K562 (cell line): ENCODE measurements around the gene ACP1. TPM values are rescaled to one million over a fixed set of nuclear protein-coding genes. Genes with fewer than 3 reads are reported as not detected.

Experiments used
- ATAC-seq: fragments of 200-7000 bp; cut with Tn5 transposase; 3 replicates; pipeline ENCODE4 v1.9.1; 2020; ENCODE audit warnings: moderate library complexity
- BruUV-seq: library from RNA; stranded (reverse); fragments of 400-500 nt; replicated peaks from 2 replicates; lab custom pipeline; 2021; lab: Mats Ljungman, UMichigan
- CTCF ChIA-PET: fragments of 300-600 bp; formaldehyde crosslinking; extraction: SDS; loops from one replicate; lab custom pipeline; 2021; ENCODE audit warnings: low intra/inter-chr PET ratio; lab: Yijun Ruan, JAX
- POLR2A ChIA-PET: fragments of 300-600, 350-650 bp; sonication (Branson Sonifier 250); formaldehyde crosslinking; extraction: SDS; loops from one replicate; lab custom pipeline; 2021; ENCODE audit warnings: antibody characterized with exemption, inconsistent platforms; lab: Yijun Ruan, JAX
- DNase-seq, 4 experiments: peaks; one replicate each; pipeline versions ENCODE4 v3.0.0 to v3.0.0-alpha.2; 2011 to 2018; ENCODE audit warnings: low spot score in 3 of 4, mixed read lengths in 3 of 4; ENCODE audit errors: extremely low read depth in 1 of 4
- FAIRE-seq: peaks from 2 replicates; lab custom pipeline; 2011; peaks lifted over from hg19 to GRCh38; lab: Jason Lieb, UNC
- H2AFZ ChIP-seq: 2 replicates; pipeline ENCODE4 v1.6.0; 2011; ENCODE audit warnings: low read depth, low read length, control low read depth, inconsistent platforms
- H3K27ac ChIP-seq: fragments of 200-600 bp; 3 replicates; pipeline ENCODE4 v1.8.0; 2011; ENCODE audit warnings: low read depth, mild to moderate bottlenecking, control low read depth, inconsistent platforms, low read length, moderate library complexity, mixed read lengths; ENCODE audit errors: extremely low read depth
- H3K27me3 ChIP-seq, 2 experiments: fragments of 300-600 bp in 1 of 2; 2 replicates in 1 of 2; 3 replicates in 1 of 2; pipeline versions ENCODE4 v1.6.0 to v1.8.0; 2011; ENCODE audit warnings: inconsistent platforms in 2 of 2, low read length in 2 of 2, mild to moderate bottlenecking in 1 of 2, mixed read lengths in 1 of 2, moderate library complexity in 1 of 2; ENCODE audit not compliant: control insufficient read depth in 2 of 2, insufficient read depth in 2 of 2
- H3K36me3 ChIP-seq: fragments of 300-600 bp; 3 replicates; pipeline ENCODE4 v1.8.0; 2011; ENCODE audit warnings: mild to moderate bottlenecking, low read length, inconsistent platforms; ENCODE audit not compliant: control insufficient read depth, insufficient read depth
- H3K4me1 ChIP-seq, 2 experiments: fragments of 200-600 bp in 1 of 2; replicated peaks in 1 of 2; 2 replicates in 1 of 2; 3 replicates in 1 of 2; pipeline versions ENCODE4 v1.5.1 to v1.8.0; 2011; ENCODE audit warnings: inconsistent platforms in 2 of 2, low read length in 2 of 2, mild to moderate bottlenecking in 1 of 2, mixed read lengths in 1 of 2, moderate library complexity in 1 of 2; ENCODE audit not compliant: control insufficient read depth in 2 of 2, insufficient read depth in 2 of 2
- H3K4me2 ChIP-seq: 2 replicates; pipeline ENCODE4 v1.6.1; 2011; ENCODE audit warnings: low read length, control low read depth, inconsistent platforms, mixed read lengths; ENCODE audit not compliant: insufficient read depth
- H3K4me3 ChIP-seq: fragments of 200-600 bp; sonication (generic), shearing (Covaris generic); 2 replicates; pipeline ENCODE4 v1.5.1; 2016; ENCODE audit warnings: control low read depth, inconsistent platforms
- H3K79me2 ChIP-seq: fragments of 200-600 bp; 3 replicates; pipeline ENCODE4 v1.8.0; 2011; ENCODE audit warnings: low read length, inconsistent platforms; ENCODE audit not compliant: control insufficient read depth, insufficient read depth
- H3K9ac ChIP-seq, 2 experiments: 2 replicates each; pipeline versions ENCODE4 v1.6.0 to v1.6.1; 2011; ENCODE audit warnings: low read depth in 2 of 2, low read length in 2 of 2, control low read depth in 1 of 2, inconsistent platforms in 1 of 2, mild to moderate bottlenecking in 1 of 2, mixed read lengths in 1 of 2; ENCODE audit not compliant: insufficient read depth in 1 of 2
- H3K9me1 ChIP-seq: one replicate; pipeline ENCODE4 v1.6.0; 2011; ENCODE audit warnings: inconsistent platforms, mild to moderate bottlenecking, low read length, moderate library complexity; ENCODE audit not compliant: control insufficient read depth, insufficient read depth
- H3K9me3 ChIP-seq: replicated peaks from 2 replicates; pipeline ENCODE4 v1.5.1; 2011; ENCODE audit warnings: low read depth, low read length, inconsistent platforms; ENCODE audit not compliant: control insufficient read depth, insufficient read depth
- H4K20me1 ChIP-seq: replicated peaks from 2 replicates; pipeline ENCODE4 v1.6.1; 2011; ENCODE audit warnings: low read length, inconsistent platforms, mixed read lengths; ENCODE audit not compliant: control insufficient read depth, insufficient read depth
- ETV6 ChIP-seq, 3 experiments: fragments of 150-350 bp in 1 of 3; sonication (generic) in 1 of 3; formaldehyde crosslinking in 1 of 3; IDR thresholded peaks; 2 replicates each; pipeline versions ENCODE4 v1.6.1 to v1.8.0; 2014 to 2022; ENCODE audit warnings: borderline replicate concordance in 2 of 3, low read depth in 2 of 3, antibody characterized with exemption in 1 of 3, low read length in 1 of 3, mild to moderate bottlenecking in 1 of 3, missing genetic modification reagents in 1 of 3
- HDAC6 ChIP-seq: IDR thresholded peaks from 2 replicates; pipeline ENCODE4 v1.6.1; 2012; ENCODE audit warnings: low read depth, mild to moderate bottlenecking, control low read depth, inconsistent platforms, low read length, moderate library complexity
- HSF4 ChIP-seq: fragments of 250-450 bp; sonication (Bioruptor Pico); IDR thresholded peaks from 2 replicates; pipeline ENCODE4 v2.1.2; 2022; ENCODE audit warnings: mild to moderate bottlenecking, moderate library complexity, borderline replicate concordance
- MED1 ChIP-seq: sonication (generic); formaldehyde crosslinking; IDR thresholded peaks from 2 replicates; pipeline ENCODE4 v1.8.1; 2023; ENCODE audit warnings: missing genetic modification reagents, borderline replicate concordance
- NR3C1 ChIP-seq: sonication (generic); formaldehyde crosslinking; IDR thresholded peaks from 2 replicates; pipeline ENCODE4 v1.8.1; 2022; ENCODE audit warnings: missing genetic modification reagents
- POLR2AphosphoS2 ChIP-seq: IDR thresholded peaks from 2 replicates; pipeline ENCODE4 v1.6.1; 2012; ENCODE audit warnings: low read length, improper control_type of control experiment
- SMARCE1 ChIP-seq: fragments of 450-650 bp; IDR thresholded peaks from 2 replicates; pipeline ENCODE4 v1.7.1; 2016; ENCODE audit warnings: mild to moderate bottlenecking
- TBL1XR1 ChIP-seq, 2 experiments: IDR thresholded peaks; 2 replicates each; pipeline ENCODE4 v1.6.1; 2012; ENCODE audit warnings: improper control_type of control experiment in 2 of 2, low read length in 2 of 2, mild to moderate bottlenecking in 1 of 2
- ZFP1 ChIP-seq: fragments of 450-650 bp; formaldehyde crosslinking; IDR thresholded peaks from 2 replicates; pipeline ENCODE4 v1.4.0; 2020; ENCODE audit warnings: mild to moderate bottlenecking, mixed read lengths
- ZNF274 ChIP-seq: IDR thresholded peaks from 2 replicates; pipeline ENCODE4 v1.6.1; 2011; ENCODE audit warnings: low read depth, mild to moderate bottlenecking, low read length, moderate library complexity, borderline replicate concordance
- in situ Hi-C: fragments of 300-500 bp; cut with MboI; formaldehyde crosslinking; loops from 4 replicates; pipeline ENCODE4 v1.15.0; 2018; ENCODE audit warnings: inconsistent platforms, mixed read lengths
- intact Hi-C: fragments of 100-400 bp; cut with micrococcal nuclease; formaldehyde crosslinking; loops from 2 replicates; pipeline ENCODE4 v1.14.2; 2022
- polyA plus RNA-seq, 8 experiments: library from polyadenylated mRNA; depleted of rRNA in 4 of 8; stranded (reverse) in 5 of 8; unstranded in 3 of 8; fragments of >200 nt; fragmentation: Nextera tagmentation in 2 of 8; fragmentation: Illumina TruSeq in 1 of 8; extraction: Ambion mirVana in 2 of 8; extraction: Trizol in 1 of 8; gene quantifications; 2 replicates each; pipeline versions ENCODE4 v1.2.1 to v1.2.3, GENCODE V29; 2011 to 2014; ENCODE audit warnings: inconsistent platforms in 1 of 8, missing spikeins in 1 of 8
- total RNA-seq, 7 experiments: library from RNA; depleted of rRNA in 6 of 7; stranded (reverse); fragments of >200 nt in 6 of 7; fragmentation: Illumina TruSeq in 2 of 7; extraction: Trizol in 2 of 7; gene quantifications; 2 replicates each; pipeline versions ENCODE4 v1.2.1 to v1.2.3, GENCODE V29; 2011 to 2021; ENCODE audit warnings: low replicate concordance in 1 of 7
- TF ChIP-seq, protein P1 (sequence below): fragments of 450-650 bp; IDR thresholded peaks from 2 replicates; pipeline ENCODE4 v1.7.0; 2016; ENCODE audit warnings: borderline replicate concordance
- TF ChIP-seq, protein P2 (sequence below): fragments of 250-450 bp; sonication (Bioruptor Pico); IDR thresholded peaks from 2 replicates; pipeline ENCODE4 v1.6.1; 2021; ENCODE audit warnings: mild to moderate bottlenecking
- TF ChIP-seq, protein P3 (sequence below): sonication (generic); formaldehyde crosslinking; IDR thresholded peaks from 2 replicates; pipeline ENCODE4 v1.8.1; 2023; ENCODE audit warnings: mild to moderate bottlenecking, missing genetic modification reagents, moderate library complexity
- TF ChIP-seq, protein P4 (sequence below): sonication (generic); formaldehyde crosslinking; IDR thresholded peaks from 2 replicates; pipeline ENCODE4 v1.8.1; 2022; ENCODE audit warnings: missing genetic modification reagents

The ACP1 gene
- total and polyA plus RNA-seq, 9 of the 15 experiments (the other 6 are each of a cell fraction or from before 2014, with no cell fraction given) = 139 to 493 (median 189) TPM

DNA sequence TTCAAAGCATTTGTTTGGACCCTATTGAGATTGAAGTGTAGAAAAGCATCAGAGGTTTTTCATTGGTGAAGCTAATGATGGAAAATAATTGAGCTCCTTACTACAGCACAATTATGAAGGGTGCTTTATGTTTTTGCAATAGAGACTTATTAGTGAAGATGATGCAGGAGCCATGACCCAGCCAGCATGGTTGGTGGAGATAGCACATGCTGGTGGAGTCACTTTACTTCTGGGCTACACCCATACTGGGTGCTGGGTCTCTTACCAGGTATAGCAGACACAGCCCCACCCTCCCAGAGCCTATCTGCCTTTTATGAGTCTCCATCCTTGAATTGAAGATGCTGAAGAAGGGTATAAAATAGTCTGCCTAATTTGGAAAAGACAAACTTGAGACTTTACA, 3.6 kb downstream of the ACP1 start:
- peaks cover 11 to 27% of the 10 kb centered on the region in 2 experiments; a peak in 4 of 5 replicates for H3K4me1 ChIP-seq
- in situ Hi-C loops (no loop called here), intact Hi-C loops (no loop called here)
- H4K20me1 ChIP-seq = peaks cover 41% of the 10 kb centered on the region
- ATAC-seq (peak; percentile 50), FAIRE-seq (no peak), DNase-seq (peak in 2 of 4 experiments; percentile 47 to 58)
- no peak overlapping the region for H3K4me2 ChIP-seq
- peaks cover 65% of the 10 kb centered on the region for H3K36me3 ChIP-seq
- no peak overlapping the region for H2AFZ ChIP-seq
- H3K4me3 ChIP-seq = no peak overlapping the region
- ChIA-PET POLR2A (no interaction called here), CTCF (no interaction called here)
- H3K27me3 ChIP-seq = no peaks in the 10 kb centered on the region; a peak in 1 of 5 replicates
- peaks cover 8% of the 10 kb centered on the region for H3K9me1 ChIP-seq
- H3K9me3 ChIP-seq = no peaks in the 10 kb centered on the region
- no peak overlapping the region for H3K27ac ChIP-seq
- BruUV-seq = no TSS peak
- no peak overlapping the region for H3K9ac ChIP-seq
- H3K79me2 ChIP-seq = peaks cover 89% of the 10 kb centered on the region
- no peak for TF ChIP-seq NR3C1
- TF ChIP-seq POLR2AphosphoS2 = no peak
- TF ChIP-seq ZNF274 = no peak
- no peak for TF ChIP-seq HDAC6
- TF ChIP-seq HSF4 (CRISPR knock-in tag) = no peak
- TF ChIP-seq, protein P1, sequence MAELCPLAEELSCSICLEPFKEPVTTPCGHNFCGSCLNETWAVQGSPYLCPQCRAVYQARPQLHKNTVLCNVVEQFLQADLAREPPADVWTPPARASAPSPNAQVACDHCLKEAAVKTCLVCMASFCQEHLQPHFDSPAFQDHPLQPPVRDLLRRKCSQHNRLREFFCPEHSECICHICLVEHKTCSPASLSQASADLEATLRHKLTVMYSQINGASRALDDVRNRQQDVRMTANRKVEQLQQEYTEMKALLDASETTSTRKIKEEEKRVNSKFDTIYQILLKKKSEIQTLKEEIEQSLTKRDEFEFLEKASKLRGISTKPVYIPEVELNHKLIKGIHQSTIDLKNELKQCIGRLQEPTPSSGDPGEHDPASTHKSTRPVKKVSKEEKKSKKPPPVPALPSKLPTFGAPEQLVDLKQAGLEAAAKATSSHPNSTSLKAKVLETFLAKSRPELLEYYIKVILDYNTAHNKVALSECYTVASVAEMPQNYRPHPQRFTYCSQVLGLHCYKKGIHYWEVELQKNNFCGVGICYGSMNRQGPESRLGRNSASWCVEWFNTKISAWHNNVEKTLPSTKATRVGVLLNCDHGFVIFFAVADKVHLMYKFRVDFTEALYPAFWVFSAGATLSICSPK = no peak
- TF ChIP-seq ZFP1 = no peak
- no peak for TF ChIP-seq SMARCE1
- TF ChIP-seq, protein P2, sequence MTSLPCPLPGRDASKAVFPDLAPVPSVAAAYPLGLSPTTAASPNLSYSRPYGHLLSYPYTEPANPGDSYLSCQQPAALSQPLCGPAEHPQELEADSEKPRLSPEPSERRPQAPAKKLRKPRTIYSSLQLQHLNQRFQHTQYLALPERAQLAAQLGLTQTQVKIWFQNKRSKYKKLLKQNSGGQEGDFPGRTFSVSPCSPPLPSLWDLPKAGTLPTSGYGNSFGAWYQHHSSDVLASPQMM (CRISPR knock-in tag) = no peak
- TF ChIP-seq ETV6 (IDR thresholded peaks at IDR 0.05; ENCODE audit: borderline replicate concordance in 1 of 2, low read depth in 2 of 2, low read length in 1 of 2) = no peak
- no peak for TF ChIP-seq ETV6 (CRISPR knock-in tag; IDR thresholded peaks at IDR 0.05; ENCODE audit: borderline replicate concordance)
- TF ChIP-seq MED1 (CRISPR knock-in tag) = no peak
- TF ChIP-seq, protein P3, sequence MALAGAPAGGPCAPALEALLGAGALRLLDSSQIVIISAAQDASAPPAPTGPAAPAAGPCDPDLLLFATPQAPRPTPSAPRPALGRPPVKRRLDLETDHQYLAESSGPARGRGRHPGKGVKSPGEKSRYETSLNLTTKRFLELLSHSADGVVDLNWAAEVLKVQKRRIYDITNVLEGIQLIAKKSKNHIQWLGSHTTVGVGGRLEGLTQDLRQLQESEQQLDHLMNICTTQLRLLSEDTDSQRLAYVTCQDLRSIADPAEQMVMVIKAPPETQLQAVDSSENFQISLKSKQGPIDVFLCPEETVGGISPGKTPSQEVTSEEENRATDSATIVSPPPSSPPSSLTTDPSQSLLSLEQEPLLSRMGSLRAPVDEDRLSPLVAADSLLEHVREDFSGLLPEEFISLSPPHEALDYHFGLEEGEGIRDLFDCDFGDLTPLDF (CRISPR knock-in tag) = no peak
- TF ChIP-seq, protein P4, sequence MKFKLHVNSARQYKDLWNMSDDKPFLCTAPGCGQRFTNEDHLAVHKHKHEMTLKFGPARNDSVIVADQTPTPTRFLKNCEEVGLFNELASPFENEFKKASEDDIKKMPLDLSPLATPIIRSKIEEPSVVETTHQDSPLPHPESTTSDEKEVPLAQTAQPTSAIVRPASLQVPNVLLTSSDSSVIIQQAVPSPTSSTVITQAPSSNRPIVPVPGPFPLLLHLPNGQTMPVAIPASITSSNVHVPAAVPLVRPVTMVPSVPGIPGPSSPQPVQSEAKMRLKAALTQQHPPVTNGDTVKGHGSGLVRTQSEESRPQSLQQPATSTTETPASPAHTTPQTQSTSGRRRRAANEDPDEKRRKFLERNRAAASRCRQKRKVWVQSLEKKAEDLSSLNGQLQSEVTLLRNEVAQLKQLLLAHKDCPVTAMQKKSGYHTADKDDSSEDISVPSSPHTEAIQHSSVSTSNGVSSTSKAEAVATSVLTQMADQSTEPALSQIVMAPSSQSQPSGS (CRISPR knock-in tag) = no peak
- no peak for TF ChIP-seq TBL1XR1 (IDR thresholded peaks at IDR 0.05; ENCODE audit: low read length in 2 of 2)
